ENCODE data around the gene DLGAP1.

- TF ChIP-seq CTCF (IDR thresholded peaks at IDR 0.05; ENCODE audit: poor library complexity) (no peak), EZH2 (IDR thresholded peaks at IDR 0.05; ENCODE audit: borderline replicate concordance) (no peak), EZH2phosphoT487 (IDR thresholded peaks at IDR 0.05; ENCODE audit: low read depth, severe bottlenecking, unreplicated experiment) (no peak)
These were observed 820.7 kb downstream of the DLGAP1 start for GRCh38 chr18:3634250-3634939.
